ENCODE results near the gene RAPGEF4. TPM values are rescaled to one million over a fixed set of nuclear protein-coding genes. Genes with fewer than 3 reads are reported as not detected.

Gene RAPGEF4
- total and polyA plus RNA-seq, 2 of the 4 experiments (the other 2 are of a cell fraction), result 1.7 to 3.2 TPM

GRCh38 chr2:173075781-173076580 lies 340.3 kb downstream of the RAPGEF4 start, which contains the start of gene MAP3K20 (continued):
- no peak for TF ChIP-seq USF2 (IDR thresholded peaks at IDR 0.05; ENCODE audit: low read depth, low read length)

Data from IMR-90 (cell line).